CD4-positive, CD25-positive, alpha-beta regulatory T cell (primary cell): ENCODE measurements around the gene TTC24. TPM values are rescaled to one million over a fixed set of nuclear protein-coding genes. Genes with fewer than 3 reads are reported as not detected.

Experiments
- ATAC-seq, 2 donors: fragments of 150-1000 bp; cut with Tn5 transposase; one replicate each; pipeline ENCODE4 v1.10.0; 2021; ENCODE audit warnings: low read depth in 2 of 2, moderate number of reproducible peaks in 2 of 2, moderate library complexity in 1 of 2
- DNase-seq, 3 donors: peaks; one replicate each; pipeline versions ENCODE4 v3.0.0 to v3.0.0-alpha.2; 2012 to 2022; ENCODE audit warnings: mixed read lengths in 1 of 3
- H3K27ac ChIP-seq: one replicate; pipeline ENCODE4 v1.7.0; 2013; ENCODE audit warnings: mild to moderate bottlenecking, low read length; ENCODE audit not compliant: insufficient read depth, poor library complexity, severe bottlenecking
- H3K27me3 ChIP-seq: one replicate; pipeline ENCODE4 v1.7.0; 2013; ENCODE audit warnings: low read length; ENCODE audit not compliant: control insufficient read depth, insufficient read depth
- H3K36me3 ChIP-seq: one replicate; pipeline ENCODE4 v1.7.0; 2013; ENCODE audit warnings: mild to moderate bottlenecking, low read length, moderate library complexity; ENCODE audit not compliant: control insufficient read depth, insufficient read depth
- H3K4me1 ChIP-seq: 2 replicates; pipeline ENCODE4 v1.7.0; 2013; ENCODE audit warnings: mild to moderate bottlenecking, low read length; ENCODE audit not compliant: insufficient read depth, control insufficient read depth, poor library complexity, severe bottlenecking
- H3K4me3 ChIP-seq: one replicate; pipeline ENCODE4 v1.7.0; 2013; ENCODE audit warnings: low read depth, mild to moderate bottlenecking, low read length, moderate library complexity
- H3K9me3 ChIP-seq, 2 experiments: 1 replicate in 1 of 2; 2 replicates in 1 of 2; pipeline ENCODE4 v1.7.0; 2013; ENCODE audit warnings: low read length in 2 of 2, mild to moderate bottlenecking in 1 of 2, moderate library complexity in 1 of 2; ENCODE audit not compliant: control insufficient read depth in 2 of 2
- H3K27ac Mint-ChIP-seq, 3 donors: one replicate each; pipeline ENCODE4 v1.8.0; 2020 to 2022; ENCODE audit warnings: mild to moderate bottlenecking in 3 of 3, mixed read lengths in 3 of 3, moderate library complexity in 2 of 3
- H3K27me3 Mint-ChIP-seq: one replicate; pipeline ENCODE4 v1.8.0; 2022; ENCODE audit warnings: mild to moderate bottlenecking, mixed read lengths
- H3K36me3 Mint-ChIP-seq: one replicate; pipeline ENCODE4 v1.8.0; 2020; ENCODE audit warnings: mixed read lengths
- H3K4me1 Mint-ChIP-seq, 4 donors: one replicate each; pipeline ENCODE4 v1.8.0; 2020 to 2022; ENCODE audit warnings: mixed read lengths in 4 of 4, mild to moderate bottlenecking in 1 of 4
- H3K4me3 Mint-ChIP-seq, 4 donors: one replicate each; pipeline ENCODE4 v1.8.0; 2020 to 2022; ENCODE audit warnings: mild to moderate bottlenecking in 4 of 4, mixed read lengths in 4 of 4, moderate library complexity in 3 of 4
- H3K9me3 Mint-ChIP-seq, 7 donors: one replicate each; pipeline ENCODE4 v1.8.0; 2020 to 2022; ENCODE audit warnings: mixed read lengths in 7 of 7, mild to moderate bottlenecking in 3 of 7, moderate library complexity in 2 of 7
- polyA plus RNA-seq, 4 donors: library from polyadenylated mRNA; unstranded; fragments of 300-500 nt; fragmentation: Illumina TruSeq; gene quantifications; one replicate each; pipeline ENCODE4 v1.2.3, GENCODE V29; 2021
- total RNA-seq: library from RNA; stranded (reverse); gene quantifications from one replicate; pipeline ENCODE4 v1.2.3, GENCODE V29; 2022

The TTC24 gene
- total and polyA plus RNA-seq, 5 donors from 2014 or later = 0.34 to 2.3 (median 0.50) TPM; not detected in 1

DNA sequence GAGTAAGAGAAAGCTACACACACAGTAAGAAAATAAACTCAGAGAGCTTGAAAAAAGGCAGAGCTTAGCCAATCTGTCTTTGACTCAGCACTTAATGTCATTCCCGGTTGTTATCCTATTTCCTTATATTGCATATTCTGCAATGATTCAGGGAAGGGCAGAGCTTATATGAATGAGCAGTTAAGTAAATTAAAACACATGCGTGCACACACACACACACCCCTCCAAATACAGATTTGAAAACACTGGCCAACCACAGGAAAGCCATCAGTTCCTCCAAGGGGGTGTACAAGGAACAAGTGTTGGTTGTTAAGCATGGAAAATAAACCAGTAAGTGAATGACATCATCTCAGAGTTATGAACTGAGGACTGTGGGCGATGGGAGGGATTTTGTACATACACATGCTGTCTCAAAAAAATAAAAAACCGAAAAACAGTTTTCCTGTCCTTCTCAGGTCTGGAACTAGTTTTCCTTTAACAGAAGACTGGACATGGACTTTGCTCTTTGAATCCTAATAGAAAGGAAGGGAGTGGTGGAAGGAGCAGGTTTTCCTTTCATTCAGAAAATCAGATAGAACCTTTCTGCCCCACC, 8.2 kb upstream of the TTC24 start:
- no peak overlapping the region for H3K27ac ChIP-seq
- peaks cover 30% of the 10 kb centered on the region for H3K27me3 Mint-ChIP-seq
- no peaks in the 10 kb centered on the region for H3K9me3 ChIP-seq
- H3K36me3 Mint-ChIP-seq = no peaks in the 10 kb centered on the region
- no peak overlapping the region for H3K4me3 ChIP-seq
- H3K27ac Mint-ChIP-seq = no peak overlapping the region
- peaks cover 10% of the 10 kb centered on the region for H3K4me1 ChIP-seq
- peaks cover 8 to 20% (median 13%) of the 10 kb centered on the region in 4 donors for H3K4me1 Mint-ChIP-seq
- no peak for DNase-seq
- H3K9me3 Mint-ChIP-seq = peaks cover 0 to 4% (median 0%) of the 10 kb centered on the region in 7 donors
- no peaks in the 10 kb centered on the region for H3K36me3 ChIP-seq
- peak overlapping the region in 1 of 4 donors; percentile 88 for H3K4me3 Mint-ChIP-seq
- no peak for ATAC-seq
- H3K27me3 ChIP-seq = peaks cover 10% of the 10 kb centered on the region

DNA sequence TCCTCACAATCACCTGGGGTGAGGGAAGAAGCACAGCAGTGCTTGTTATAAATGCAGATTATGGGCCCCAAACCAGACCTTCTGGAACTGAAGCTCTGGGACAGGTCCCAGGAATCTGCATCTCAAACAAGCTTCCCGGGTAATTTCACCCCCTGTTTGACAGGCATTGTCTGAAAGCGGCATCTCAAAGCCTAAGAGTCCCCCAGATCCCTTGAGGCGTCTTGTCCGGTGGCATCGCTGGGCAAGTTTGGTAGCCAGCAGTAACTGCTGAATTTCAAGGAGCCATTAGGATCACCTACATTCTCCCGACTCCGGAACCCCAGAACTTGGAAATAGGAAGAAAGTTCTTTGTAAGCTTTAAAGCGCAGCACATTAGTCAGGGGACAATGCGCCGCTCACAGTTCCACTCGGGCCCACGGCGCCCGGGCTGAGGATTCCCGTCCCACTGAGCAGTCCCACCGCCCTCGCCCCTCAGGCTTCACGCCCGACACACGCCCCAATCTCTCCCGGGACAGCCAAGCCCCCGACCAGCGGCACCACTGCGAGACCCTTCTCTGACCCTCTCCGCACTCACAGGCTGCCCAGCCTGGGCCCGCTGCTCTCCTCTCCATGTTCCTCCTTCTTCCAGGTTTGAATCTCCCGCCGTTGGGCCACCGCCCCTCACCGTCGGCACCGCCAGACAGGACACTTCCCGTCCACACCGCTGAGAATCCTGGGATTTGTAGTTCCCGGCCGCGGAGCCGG, 7.4 kb upstream of the TTC24 start, which contains the start of gene IQGAP3:
Gene IQGAP3, minus strand, starts transcription at position 647 of the 744 bp plus-strand sequence. Its CDS starts 36 bp downstream, at position 611.
- peak within 1 kb of the TSS; percentile 35 for H3K4me3 ChIP-seq

DNA sequence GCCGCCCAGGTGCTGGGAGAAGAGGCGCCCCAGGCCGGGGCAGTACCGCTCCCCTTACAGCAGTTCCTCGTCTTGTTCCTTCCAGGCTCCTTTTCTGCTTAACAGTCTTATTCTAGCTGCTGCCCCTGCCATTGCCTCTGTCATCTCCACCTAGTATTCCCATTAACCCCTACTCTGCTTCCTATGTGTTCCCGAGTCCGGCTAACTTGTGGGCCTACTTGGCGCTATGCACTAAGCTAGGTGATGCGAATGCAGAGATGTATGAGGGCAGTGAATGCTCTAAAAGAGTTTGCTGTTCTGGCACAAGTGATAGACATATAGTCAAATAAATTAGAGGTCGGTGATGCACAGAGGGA, 6.9 kb upstream of the TTC24 start:
- peaks cover 10% of the 10 kb centered on the region for H3K27me3 ChIP-seq
- H3K27ac Mint-ChIP-seq = peak overlapping the region in 1 of 3 donors; percentile 59
- DNase-seq = no peak
- no peak overlapping the region for H3K27ac ChIP-seq
- peaks cover 8 to 20% (median 13%) of the 10 kb centered on the region in 4 donors for H3K4me1 Mint-ChIP-seq
- H3K36me3 ChIP-seq = no peaks in the 10 kb centered on the region
- no peaks in the 10 kb centered on the region for H3K9me3 ChIP-seq
- H3K36me3 Mint-ChIP-seq = no peaks in the 10 kb centered on the region
- peak overlapping the region; percentile 40 to 94 (median 86) for H3K4me3 Mint-ChIP-seq
- peaks cover 30% of the 10 kb centered on the region for H3K27me3 Mint-ChIP-seq
- peaks cover 10% of the 10 kb centered on the region for H3K4me1 ChIP-seq
- ATAC-seq = no peak
- H3K9me3 Mint-ChIP-seq = peaks cover 0 to 4% (median 0%) of the 10 kb centered on the region in 7 donors
- H3K4me3 ChIP-seq = peak overlapping the region; percentile 35

More for the DNA sequence above, 7.4 kb upstream of the TTC24 start, which contains the start of gene IQGAP3:
- H3K27me3 Mint-ChIP-seq = peaks cover 30% of the 10 kb centered on the region
- H3K4me3 Mint-ChIP-seq = peak within 1 kb of the TSS; percentile 40 to 94 (median 86)
- no peaks in the 10 kb centered on the region for H3K9me3 ChIP-seq
- peaks cover 0 to 4% (median 0%) of the 10 kb centered on the region in 7 donors for H3K9me3 Mint-ChIP-seq
- peak within 1 kb of the TSS in 2 of 3 donors; percentile 58 to 59 for H3K27ac Mint-ChIP-seq
- H3K27me3 ChIP-seq = peaks cover 10% of the 10 kb centered on the region
- H3K27ac ChIP-seq = no peak within 1 kb of the TSS
- ATAC-seq (peak; percentile 84 to 86), DNase-seq (peak; percentile 70 to 84 (median 72))
- H3K36me3 Mint-ChIP-seq = no peaks in the 10 kb centered on the region
- peaks cover 8 to 20% (median 13%) of the 10 kb centered on the region in 4 donors for H3K4me1 Mint-ChIP-seq
- peaks cover 10% of the 10 kb centered on the region for H3K4me1 ChIP-seq
- H3K36me3 ChIP-seq = no peaks in the 10 kb centered on the region

DNA sequence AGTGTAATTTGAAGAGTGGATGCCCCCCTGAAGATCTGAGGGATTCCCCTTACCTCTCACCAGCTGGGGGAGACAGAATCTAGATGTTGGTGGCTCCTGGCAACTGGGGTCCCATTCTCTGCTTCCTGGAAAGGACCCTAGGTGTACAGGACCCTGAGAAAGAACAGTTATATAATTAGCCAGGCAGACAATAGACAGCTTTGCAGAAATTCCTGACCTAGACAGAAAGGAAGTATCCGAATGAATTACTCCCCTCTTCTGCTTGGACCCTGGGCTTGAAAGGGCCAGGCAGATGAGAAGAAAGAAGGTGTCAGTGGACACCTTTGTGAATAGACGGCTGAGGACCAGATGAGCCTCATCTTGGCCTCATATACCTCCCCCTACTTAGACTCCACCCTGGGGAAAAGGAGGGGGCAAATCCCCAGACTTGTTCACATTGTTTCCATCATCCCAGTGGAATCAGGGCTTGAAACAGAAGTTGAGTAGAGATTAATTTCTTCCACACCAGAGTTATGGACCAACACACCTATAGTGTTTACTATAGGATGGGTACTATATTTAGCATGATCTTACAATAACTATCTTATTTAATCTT, 5.4 kb upstream of the TTC24 start:
- Mint-ChIP-seq H3K9me3 (peaks cover 0 to 4% (median 0%) of the 10 kb centered on the region in 7 donors), H3K27ac (no peak overlapping the region), H3K4me1 (peaks cover 8 to 20% (median 13%) of the 10 kb centered on the region in 4 donors), H3K27me3 (peaks cover 30% of the 10 kb centered on the region), H3K4me3 (no peak overlapping the region), H3K36me3 (no peaks in the 10 kb centered on the region)
- Histone ChIP-seq H3K9me3 (no peaks in the 10 kb centered on the region), H3K27ac (no peak overlapping the region), H3K4me3 (no peak overlapping the region), H3K4me1 (peaks cover 10% of the 10 kb centered on the region), H3K27me3 (peaks cover 10% of the 10 kb centered on the region), H3K36me3 (no peaks in the 10 kb centered on the region)
- ATAC-seq (no peak), DNase-seq (no peak)

DNA sequence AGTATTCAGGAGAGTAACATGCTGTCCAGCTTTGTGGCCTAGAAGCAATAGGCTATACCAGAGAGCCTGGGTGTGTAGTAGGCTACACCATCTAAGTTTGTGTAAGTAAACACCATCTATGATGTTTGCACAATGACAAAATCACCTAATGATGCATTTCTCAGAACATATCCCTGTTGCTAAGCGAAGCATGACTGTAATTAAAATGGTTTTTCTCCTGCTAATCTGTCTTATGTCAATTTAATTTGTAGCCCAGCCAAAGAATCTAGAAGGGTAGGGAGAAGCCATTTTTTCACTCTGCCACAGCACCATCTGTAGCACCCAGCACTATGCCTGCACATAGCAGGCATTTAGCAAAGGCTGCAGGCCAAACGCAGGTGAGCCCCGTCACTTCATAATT, 2.0 kb upstream of the TTC24 start:
- H3K4me1 ChIP-seq = peaks cover 2% of the 10 kb centered on the region
- H3K4me3 Mint-ChIP-seq = no peak overlapping the region
- H3K9me3 Mint-ChIP-seq = peaks cover 0 to 4% (median 0%) of the 10 kb centered on the region in 7 donors
- peak overlapping the region in 1 of 3 donors; percentile 79 for H3K27ac Mint-ChIP-seq
- H3K27me3 ChIP-seq = peaks cover 6% of the 10 kb centered on the region
- no peaks in the 10 kb centered on the region for H3K36me3 ChIP-seq
- ATAC-seq (no peak), DNase-seq (no peak)
- H3K4me3 ChIP-seq = no peak overlapping the region
- peaks cover 17% of the 10 kb centered on the region for H3K27me3 Mint-ChIP-seq
- peaks cover under 1 to 14% (median 7%) of the 10 kb centered on the region in 4 donors for H3K4me1 Mint-ChIP-seq
- H3K27ac ChIP-seq = no peak overlapping the region
- no peaks in the 10 kb centered on the region for H3K36me3 Mint-ChIP-seq
- no peaks in the 10 kb centered on the region for H3K9me3 ChIP-seq

DNA sequence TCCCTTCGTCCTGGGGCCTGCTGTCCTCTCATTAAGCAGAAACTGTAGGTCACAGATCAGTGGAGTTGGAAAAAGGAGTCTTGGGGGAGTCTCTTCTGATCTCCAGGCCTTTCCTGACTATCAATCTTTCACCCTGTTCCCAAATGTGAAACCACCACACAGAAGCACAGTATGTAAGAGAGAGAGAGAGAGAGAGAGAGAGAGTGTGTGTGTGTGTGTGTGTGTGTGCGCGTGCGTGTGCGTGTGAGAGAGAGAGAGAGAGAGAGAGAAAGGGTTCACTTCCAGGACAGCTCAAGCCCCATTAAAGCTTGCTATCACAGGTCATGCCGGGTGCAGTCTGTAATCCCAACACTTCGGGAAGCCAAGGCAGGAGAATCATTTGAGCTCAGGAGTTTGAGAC, 1.5 kb upstream of the TTC24 start:
- Mint-ChIP-seq H3K36me3 (no peaks in the 10 kb centered on the region), H3K27me3 (peaks cover 12% of the 10 kb centered on the region), H3K4me1 (peaks cover 0 to 10% (median 4%) of the 10 kb centered on the region in 4 donors), H3K27ac (peak overlapping the region in 1 of 3 donors; percentile 79), H3K9me3 (no peaks in the 10 kb centered on the region), H3K4me3 (peak overlapping the region in 1 of 4 donors; percentile 28)
- Histone ChIP-seq H3K36me3 (no peaks in the 10 kb centered on the region), H3K4me1 (no peaks in the 10 kb centered on the region), H3K27me3 (peaks cover 2% of the 10 kb centered on the region), H3K27ac (no peak overlapping the region), H3K9me3 (no peaks in the 10 kb centered on the region), H3K4me3 (no peak overlapping the region)
- ATAC-seq = no peak
- no peak for DNase-seq

DNA sequence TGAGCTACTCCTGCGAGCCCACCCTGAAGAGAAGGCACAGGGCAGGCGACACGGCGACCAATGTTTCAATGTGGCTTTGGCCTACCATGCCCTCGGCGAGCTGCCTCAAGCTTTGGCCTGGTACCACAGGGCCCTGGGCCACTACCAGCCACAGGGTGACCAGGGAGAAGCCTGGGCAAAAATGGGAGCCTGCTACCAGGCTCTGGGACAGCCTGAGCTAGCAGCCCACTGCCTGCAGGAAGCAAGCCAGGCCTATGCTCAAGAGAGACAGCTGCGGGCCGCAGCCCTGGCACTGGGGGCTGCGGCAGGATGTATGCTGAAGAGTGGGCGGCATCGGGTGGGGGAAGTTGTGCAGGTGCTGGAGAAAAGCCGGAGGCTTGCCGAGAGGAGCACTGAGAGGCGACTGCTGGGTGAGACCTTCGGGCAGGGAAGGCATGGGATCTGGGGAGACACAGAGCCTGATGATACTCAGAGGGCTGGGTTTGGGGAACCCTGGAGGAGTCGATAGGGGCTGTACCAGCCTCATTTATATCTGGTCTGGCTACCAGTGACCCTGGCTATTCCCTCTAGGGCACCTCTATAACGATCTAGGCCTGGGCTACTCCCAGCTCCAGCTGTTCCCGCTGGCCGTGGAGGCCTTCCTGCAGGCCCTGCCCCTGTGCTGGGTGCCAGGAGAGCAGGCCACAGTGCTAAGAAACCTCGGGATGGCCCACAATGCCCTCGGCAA, 2.3 kb downstream of the TTC24 start:
- ATAC-seq = peak; percentile 53 to 68
- DNase-seq = peak in 1 of 3 donors; percentile 65

More for the DNA sequence above, 2.3 kb downstream of the TTC24 start:
- H3K27me3 Mint-ChIP-seq = no peaks in the 10 kb centered on the region
- peak overlapping the region; percentile 81 to 88 (median 84) for H3K4me3 Mint-ChIP-seq
- no peaks in the 10 kb centered on the region for H3K27me3 ChIP-seq
- no peaks in the 10 kb centered on the region for H3K9me3 Mint-ChIP-seq
- no peaks in the 10 kb centered on the region for H3K36me3 Mint-ChIP-seq
- peaks cover 5% of the 10 kb centered on the region for H3K4me1 ChIP-seq
- no peaks in the 10 kb centered on the region for H3K36me3 ChIP-seq
- H3K27ac Mint-ChIP-seq = peak overlapping the region; percentile 88 to 93 (median 89)
- peaks cover 2 to 12% (median 8%) of the 10 kb centered on the region in 4 donors for H3K4me1 Mint-ChIP-seq
- no peak overlapping the region for H3K27ac ChIP-seq
- no peak overlapping the region for H3K4me3 ChIP-seq
- no peaks in the 10 kb centered on the region for H3K9me3 ChIP-seq
